LNCaP clone FGC (cell line): Measurements from ENCODE around the gene MS4A13.

ENCODE experiments used
- DNase-seq: peaks from one replicate; pipeline ENCODE4 v3.0.0-alpha.2; 2011; ENCODE audit warnings: low read depth
- H3K4me3 ChIP-seq: 2 replicates; pipeline ENCODE4 v1.5.1; 2011; ENCODE audit warnings: mild to moderate bottlenecking, low read depth, low read length, control low read depth
- CTCF ChIP-seq: IDR thresholded peaks from 2 replicates; pipeline ENCODE4 v1.5.1; 2012; ENCODE audit warnings: mild to moderate bottlenecking; ENCODE audit not compliant: control insufficient read depth, insufficient read depth; ENCODE audit errors: extremely low read depth

Gene MS4A13

GRCh38 chr11:60515144-60515855 lies at the start of gene MS4A13:
MS4A13 (plus strand) TSS chr11:60515392; CDS start chr11:60518084, 2,692 bp downstream.
- no peak for DNase-seq
- no peak within 1 kb of the TSS for H3K4me3 ChIP-seq
- no peak for TF ChIP-seq CTCF

- no peak for TF ChIP-seq CTCF
- H3K4me3 ChIP-seq, result no peak overlapping the region
- DNase-seq, result no peak
Observed at GRCh38 chr11:60468829-60469228, 46.4 kb upstream of the MS4A13 start.

- no peak overlapping the region for H3K4me3 ChIP-seq
- DNase-seq, result no peak
- 0 out of 2 replicates have a peak, but pooled peaks have one; percentile 12 for TF ChIP-seq CTCF
Observed at GRCh38 chr11:60469723-60470122, 45.5 kb upstream of the MS4A13 start.

GRCh38 chr11:60477035-60477445 lies 38.2 kb upstream of the MS4A13 start:
- no peak for DNase-seq
- no peak overlapping the region for H3K4me3 ChIP-seq
- TF ChIP-seq CTCF, result no peak

- no peak for TF ChIP-seq CTCF
- no peak for DNase-seq
- H3K4me3 ChIP-seq, result no peak overlapping the region
Observed at GRCh38 chr11:60482361-60482760, 32.8 kb upstream of the MS4A13 start.

- no peak overlapping the region for H3K4me3 ChIP-seq
- TF ChIP-seq CTCF, result peak; percentile 98
- DNase-seq, result peak; percentile 56
Observed at GRCh38 chr11:60485987-60486386, 29.2 kb upstream of the MS4A13 start.
